HCT116 (cell line): Measurements from ENCODE around the gene ZNF581. TPM values are rescaled to one million over a fixed set of nuclear protein-coding genes. Genes with fewer than 3 reads are reported as not detected.

Source experiments
- ATAC-seq: fragments of 200-7000 bp; cut with Tn5 transposase; 2 replicates; pipeline ENCODE4 v1.9.1; 2020; ENCODE audit warnings: mild to moderate bottlenecking, moderate library complexity
- BruUV-seq: library from RNA; stranded (reverse); fragments of 400-500 nt; replicated peaks from 2 replicates; lab custom pipeline; 2021; lab: Mats Ljungman, UMichigan
- CTCF ChIA-PET: fragments of 300-600 bp; sonication (Branson Sonifier 250); formaldehyde crosslinking; loops from one replicate; lab custom pipeline; 2021; ENCODE audit warnings: antibody characterized with exemption; lab: Charles Lee
- POLR2A ChIA-PET: fragments of 300-600, 350-600 bp; sonication (Branson Sonifier 250); formaldehyde crosslinking; loops from one replicate; lab custom pipeline; 2021; ENCODE audit warnings: antibody characterized with exemption; lab: Charles Lee
- RAD21 ChIA-PET, 2 experiments: fragments of 300-600 bp; sonication (Branson Sonifier 250); formaldehyde crosslinking; loops; one replicate each; lab custom pipeline; 2023; ENCODE audit warnings: low total read pairs in 2 of 2; ENCODE audit not compliant: uncharacterized antibody in 2 of 2, unreplicated experiment in 2 of 2, low non-redundant PET in 1 of 2; lab: Charles Lee
- DNase-seq: peaks from one replicate; pipeline ENCODE4 v3.0.0-alpha.2; 2010; ENCODE audit warnings: low read depth, low spot score
- H2AFZ ChIP-seq: fragments of 200-600 bp; shearing (Covaris generic), sonication (generic); 2 replicates; pipeline ENCODE4 v1.6.1; 2017; ENCODE audit warnings: low read depth, mixed run types, mixed read lengths, antibody characterized with exemption, low read length; ENCODE audit not compliant: poor library complexity, severe bottlenecking
- H3K27ac ChIP-seq: 2 replicates; pipeline ENCODE4 v1.5.1; 2012; ENCODE audit warnings: low read depth, low read length
- H3K27me3 ChIP-seq: fragments of 200-600 bp; sonication (generic); 2 replicates; pipeline ENCODE4 v1.6.1; 2016; ENCODE audit warnings: mixed run types, low read length, mixed read lengths; ENCODE audit not compliant: insufficient read depth
- H3K36me3 ChIP-seq, 2 experiments: fragments of 200-500 bp in 1 of 2; fragments of 200-600 bp in 1 of 2; sonication (Bioruptor generic) in 1 of 2; sonication (generic) in 1 of 2; 2 replicates each; pipeline versions ENCODE4 v1.5.1 to v1.6.1; 2014 to 2016; ENCODE audit warnings: low read length in 2 of 2, inconsistent platforms in 1 of 2, mixed read lengths in 1 of 2, mixed run types in 1 of 2; ENCODE audit not compliant: insufficient read depth in 2 of 2, control insufficient read depth in 1 of 2
- H3K4me1 ChIP-seq, 2 experiments: fragments of 200-600 bp in 1 of 2; sonication (generic) in 1 of 2; 2 replicates each; pipeline versions ENCODE4 v1.5.1 to v1.6.1; 2012 to 2017; ENCODE audit warnings: low read length in 2 of 2, inconsistent platforms in 1 of 2, mild to moderate bottlenecking in 1 of 2, mixed read lengths in 1 of 2, mixed run types in 1 of 2, moderate library complexity in 1 of 2; ENCODE audit not compliant: insufficient read depth in 2 of 2, control insufficient read depth in 1 of 2
- H3K4me2 ChIP-seq: fragments of 200-600 bp; sonication (generic); 2 replicates; pipeline ENCODE4 v1.6.1; 2017; ENCODE audit warnings: mixed run types, low read length, mixed read lengths
- H3K4me3 ChIP-seq, 2 experiments: fragments of 200-600 bp in 1 of 2; sonication (generic) in 1 of 2; replicated peaks in 1 of 2; 2 replicates each; pipeline ENCODE4 v1.5.1; 2011 to 2016; ENCODE audit warnings: low read length in 2 of 2, control low read depth in 1 of 2, low read depth in 1 of 2, mild to moderate bottlenecking in 1 of 2, mixed read lengths in 1 of 2, mixed run types in 1 of 2
- H3K79me2 ChIP-seq: fragments of 200-600 bp; sonication (generic); 2 replicates; pipeline ENCODE4 v1.6.1; 2017; ENCODE audit warnings: mild to moderate bottlenecking, mixed run types, low read length, moderate library complexity, mixed read lengths; ENCODE audit not compliant: insufficient read depth
- H3K9ac ChIP-seq: fragments of 200-600 bp; sonication (generic); 2 replicates; pipeline ENCODE4 v1.6.1; 2016; ENCODE audit warnings: low read length, mixed read lengths
- H3K9me2 ChIP-seq: fragments of 200-600 bp; sonication (generic), shearing (Covaris generic); 2 replicates; pipeline ENCODE4 v1.6.1; 2017; ENCODE audit warnings: mixed run types, mild to moderate bottlenecking, moderate library complexity; ENCODE audit not compliant: insufficient read depth
- H3K9me3 ChIP-seq, 2 experiments: fragments of 200-500 bp in 1 of 2; fragments of 200-600 bp in 1 of 2; sonication (Bioruptor generic) in 1 of 2; sonication (generic) in 1 of 2; 2 replicates each; pipeline ENCODE4 v1.6.1; 2014 to 2017; ENCODE audit warnings: low read length in 2 of 2, mixed read lengths in 2 of 2, inconsistent platforms in 1 of 2, low read depth in 1 of 2, mild to moderate bottlenecking in 1 of 2, mixed run types in 1 of 2, moderate library complexity in 1 of 2; ENCODE audit not compliant: control insufficient read depth in 1 of 2, insufficient read depth in 1 of 2
- H4K20me1 ChIP-seq: fragments of 200-600 bp; sonication (generic), shearing (Covaris generic); 2 replicates; pipeline ENCODE4 v1.6.1; 2017; ENCODE audit warnings: mixed run types, mild to moderate bottlenecking, moderate library complexity; ENCODE audit not compliant: insufficient read depth
- ATF3 ChIP-seq: IDR thresholded peaks from 2 replicates; pipeline ENCODE4 v1.6.1; 2012
- CEBPB ChIP-seq: IDR thresholded peaks from 2 replicates; pipeline ENCODE4 v1.6.1; 2012; ENCODE audit warnings: low read depth
- CTCF ChIP-seq, 3 experiments: fragments of 200-600 bp in 1 of 3; sonication (generic) in 1 of 3; IDR thresholded peaks in 2 of 3; conservative IDR thresholded peaks in 1 of 3; 2 replicates each; pipeline ENCODE4 v1.5.1; 2012 to 2017; ENCODE audit warnings: low read depth in 2 of 3, low read length in 2 of 3, antibody characterized with exemption in 1 of 3, borderline replicate concordance in 1 of 3, control low read depth in 1 of 3, mild to moderate bottlenecking in 1 of 3, mixed read lengths in 1 of 3, mixed run types in 1 of 3, moderate library complexity in 1 of 3; ENCODE audit not compliant: insufficient read depth in 1 of 3
- EGR1 ChIP-seq: IDR thresholded peaks from 2 replicates; pipeline ENCODE4 v1.6.1; 2012; ENCODE audit warnings: low read depth
- EZH2 ChIP-seq: fragments of 200-600 bp; sonication (generic); IDR thresholded peaks from 2 replicates; pipeline ENCODE4 v1.6.1; 2017; ENCODE audit warnings: antibody characterized with exemption, mixed run types
- POLR2AphosphoS5 ChIP-seq: IDR thresholded peaks from 2 replicates; pipeline ENCODE4 v1.6.1; 2011; ENCODE audit warnings: mild to moderate bottlenecking, low read depth, low read length, moderate library complexity
- ZFX ChIP-seq: fragments of 450-650 bp; IDR thresholded peaks from 2 replicates; pipeline ENCODE4 v1.6.1; 2017
- intact Hi-C: fragments of 100-400 bp; cut with micrococcal nuclease; formaldehyde crosslinking; loops from 2 replicates; pipeline ENCODE4 v1.10.0; 2022
- total RNA-seq: library from RNA; stranded (reverse); gene quantifications from one replicate; pipeline ENCODE4 v1.2.1, GENCODE V29; 2021; ENCODE audit not compliant: unreplicated experiment

The ZNF581 gene
- total RNA-seq, 1 experiment from 2014 or later = 44.4 TPM

- H3K9me2 ChIP-seq = no peaks in the 10 kb centered on the region
- peaks cover 0 to under 1% of the 10 kb centered on the region in 2 experiments; a peak in 1 of 4 replicates for H3K4me1 ChIP-seq
- intact Hi-C loops = no loop called here
- ChIA-PET POLR2A (no interaction called here), RAD21 (no interaction called here), CTCF (no interaction called here)
- H2AFZ ChIP-seq = no peak overlapping the region
- no peaks in the 10 kb centered on the region for H4K20me1 ChIP-seq
- DNase-seq (no peak), ATAC-seq (no peak)
- no peak overlapping the region for H3K4me3 ChIP-seq
- no peak overlapping the region for H3K27ac ChIP-seq
- BruUV-seq = no TSS peak
- no peaks in the 10 kb centered on the region for H3K27me3 ChIP-seq
- H3K36me3 ChIP-seq = peaks cover 6 to 18% of the 10 kb centered on the region in 2 experiments; a peak in 3 of 4 replicates
- H3K9ac ChIP-seq = no peak overlapping the region
- TF ChIP-seq CTCF (IDR thresholded peaks at IDR 0.05 in 2 of 3, conservative IDR thresholded peaks at IDR 0.05 in 1 of 3; ENCODE audit: borderline replicate concordance in 1 of 3, insufficient read depth in 1 of 3, low read depth in 2 of 3, low read length in 2 of 3) (no peak), EZH2 (no peak), ZFX (no peak), ATF3 (no peak), EGR1 (no peak), CEBPB (no peak), POLR2AphosphoS5 (no peak)
- no peaks in the 10 kb centered on the region for H3K9me3 ChIP-seq
- peaks cover 37% of the 10 kb centered on the region for H3K79me2 ChIP-seq
- no peak overlapping the region for H3K4me2 ChIP-seq
Measured at GRCh38 chr19:55611983-55612645, 31.3 kb upstream of the ZNF581 start.
